ENCODE measurements around the gene POLD4. TPM values are rescaled to one million over a fixed set of nuclear protein-coding genes. Genes with fewer than 3 reads are reported as not detected.

The POLD4 gene
- total RNA-seq, 2 experiments from 2014 or later, result 31.3 to 31.7 TPM

DNA sequence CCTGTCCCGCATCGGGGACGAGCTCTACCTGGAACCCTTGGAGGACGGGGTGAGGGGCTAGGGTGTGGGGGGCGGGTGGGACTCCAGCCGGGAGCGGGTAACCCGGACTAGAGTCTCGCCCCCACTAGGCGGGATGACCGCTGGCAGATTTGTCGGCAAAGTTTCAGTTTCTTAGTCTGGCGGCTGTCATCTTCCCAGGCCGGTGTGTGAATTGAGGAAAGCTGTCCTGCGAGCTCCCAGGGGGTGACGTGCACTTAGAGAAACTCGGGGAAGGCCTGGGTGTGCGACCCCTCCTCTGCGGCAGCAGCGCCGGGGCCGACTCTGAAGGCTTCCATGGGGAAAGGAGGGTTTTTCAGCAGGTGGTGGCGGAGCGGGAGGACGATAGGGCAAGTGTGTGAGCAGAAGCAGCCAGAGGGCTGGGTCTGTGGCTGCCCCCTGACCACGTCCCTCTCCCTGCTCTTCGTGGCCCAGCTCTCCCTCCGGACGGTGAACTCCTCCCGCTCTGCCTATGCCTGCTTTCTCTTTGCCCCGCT is 38.9 kb upstream of the POLD4 start:
- CTCF ChIA-PET, result interaction anchor here (0.9 to 4.0 kb wide), 12 partner anchors 9 to 130 kb away, joined by 3 to 24 read pairs (median 6); partner anchors contain the start of genes POLD4, PPP1CA and TBC1D10C
- POLR2A ChIA-PET, result interaction anchor here (0.5 to 2.4 kb wide), 9 partner anchors 9 to 95 kb away, joined by 3 to 26 read pairs (median 4); partner anchors contain the start of genes PPP1CA, PTPRCAP and TBC1D10C

DNA sequence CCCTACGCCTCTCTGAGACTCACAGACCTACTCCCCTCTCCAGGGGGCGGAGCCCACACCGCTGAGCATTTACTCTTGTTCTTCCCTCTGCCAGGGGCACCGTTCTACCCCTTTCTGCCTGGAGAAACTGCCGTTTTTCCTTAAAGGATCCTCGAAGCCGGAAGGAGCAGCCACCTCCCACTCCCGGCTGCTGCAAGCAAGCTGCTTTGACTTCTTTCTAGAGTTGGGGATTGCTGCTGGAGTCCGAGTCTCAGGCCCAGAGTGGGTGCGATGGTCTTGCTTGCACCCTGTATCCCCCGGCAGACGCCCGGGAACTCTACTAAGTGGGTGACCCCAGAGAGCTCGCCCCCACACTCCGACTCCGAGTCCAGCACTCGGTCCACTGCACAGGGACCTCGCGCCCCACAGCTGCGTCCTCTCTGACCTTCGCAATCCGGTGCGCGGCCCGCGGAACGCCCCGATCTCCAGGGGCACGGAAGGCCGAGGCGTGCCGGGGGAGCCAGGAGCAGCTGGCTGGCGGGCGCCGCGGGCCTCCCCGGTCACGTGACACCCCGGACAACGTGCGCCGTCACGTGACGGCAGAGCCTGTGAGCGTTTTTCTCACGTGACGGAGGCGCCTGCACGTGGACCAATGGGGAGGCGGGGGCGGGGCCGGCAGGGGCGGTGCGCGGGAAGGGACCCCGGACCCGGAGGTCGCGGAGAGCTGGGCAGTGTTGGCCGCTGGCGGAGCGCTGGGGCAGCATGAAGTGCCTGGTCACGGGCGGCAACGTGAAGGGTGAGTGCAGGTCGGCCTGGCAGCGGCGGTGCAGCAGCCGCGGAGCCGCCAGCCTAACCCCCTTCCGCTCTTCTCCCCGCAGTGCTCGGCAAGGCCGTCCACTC is 38.2 kb upstream of the POLD4 start, which contains the start of gene RAD9A:
Gene RAD9A, plus strand, starts transcription at position 683 of the 879 bp plus-strand sequence. Its CDS starts 59 bp downstream, at position 742.
- ChIA-PET POLR2A (interaction anchor here (0.6 to 2.4 kb wide), 8 partner anchors 9 to 96 kb away, joined by 3 to 26 read pairs (median 4); partner anchors contain the start of genes PPP1CA, PTPRCAP and TBC1D10C), CTCF (interaction anchor here (0.9 to 4.0 kb wide), 13 partner anchors 10 to 130 kb away, joined by 3 to 24 read pairs (median 7); partner anchors contain the start of genes POLD4, PPP1CA and TBC1D10C)

DNA sequence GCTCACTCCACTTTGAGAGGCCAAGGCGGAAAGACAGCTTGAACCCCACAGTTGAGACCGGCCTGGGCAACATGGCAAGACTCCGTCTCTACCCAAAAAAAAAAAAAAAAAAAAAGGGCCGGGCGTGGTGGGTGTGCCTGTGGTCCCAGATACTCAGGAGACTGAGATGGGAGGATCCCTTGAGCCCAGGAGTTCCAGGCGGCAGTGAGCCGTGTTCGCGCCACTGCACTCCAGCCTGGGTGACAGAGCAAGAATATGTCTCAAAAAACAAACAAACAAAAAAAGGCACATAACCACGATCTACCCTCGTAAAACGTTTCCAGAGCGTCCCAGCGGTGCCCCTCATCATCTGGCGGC is 37.6 kb upstream of the POLD4 start:
- CTCF ChIA-PET, result interaction anchor here (0.6 to 4.0 kb wide), 7 partner anchors 9 to 98 kb away, joined by 3 to 24 read pairs (median 7); partner anchors contain the start of genes POLD4 and PPP1CA
- POLR2A ChIA-PET, result interaction anchor here (0.7 to 2.4 kb wide), 4 partner anchors 10 to 96 kb away, joined by 8 to 26 read pairs (median 11); partner anchors contain the start of gene PPP1CA

DNA sequence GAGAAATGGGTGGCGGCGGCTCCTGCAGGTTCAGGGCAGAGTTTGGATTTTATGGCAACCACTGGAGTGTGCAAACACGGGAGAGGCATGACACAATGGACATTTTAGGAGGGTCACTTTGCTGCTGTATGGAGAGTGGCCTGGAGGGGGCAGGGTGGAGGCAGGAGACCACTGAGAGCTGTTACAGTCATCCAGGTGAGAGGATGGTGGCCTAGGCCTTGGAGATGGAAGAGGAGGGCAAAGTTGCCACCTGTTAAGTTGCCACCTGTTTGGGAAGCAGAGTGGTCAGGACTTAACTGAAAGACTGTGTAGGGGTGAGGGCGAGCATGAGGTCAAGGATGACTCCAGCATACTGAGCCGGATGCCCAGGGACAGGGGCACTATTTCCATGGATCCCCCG is 36.1 kb upstream of the POLD4 start:
- ChIA-PET CTCF (interaction anchor here (1.0 to 4.0 kb wide), 10 partner anchors 9 to 72 kb away, joined by 3 to 24 read pairs (median 5); partner anchors contain the start of genes POLD4, PPP1CA, PTPRCAP and TBC1D10C), POLR2A (no interaction called here)

DNA sequence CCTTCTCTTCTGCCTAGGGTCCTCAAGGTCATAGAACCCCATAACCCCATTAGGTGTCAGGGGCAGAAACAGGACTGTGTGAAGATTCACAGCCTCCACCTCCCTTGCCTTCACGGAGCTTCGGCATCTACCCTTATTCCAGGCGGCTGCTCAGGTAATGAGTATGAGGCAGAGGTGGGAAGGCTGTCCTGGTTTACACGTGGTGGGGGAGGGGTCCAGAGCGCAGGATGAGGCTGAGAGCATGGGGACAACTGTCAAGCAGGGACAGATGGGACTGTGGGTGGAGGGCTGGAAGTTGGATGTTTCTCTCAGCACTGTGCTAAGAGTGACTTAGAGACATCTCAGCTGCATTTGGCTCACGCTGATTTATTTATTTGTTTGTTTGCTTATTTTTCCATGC is 34.2 kb upstream of the POLD4 start:
- ChIA-PET POLR2A (no interaction called here), CTCF (interaction anchor here (0.7 to 19.8 kb wide), 5 partner anchors 14 to 89 kb away, joined by 3 to 601 read pairs (median 3); partner anchors contain the start of genes POLD4 and PPP1CA)

DNA sequence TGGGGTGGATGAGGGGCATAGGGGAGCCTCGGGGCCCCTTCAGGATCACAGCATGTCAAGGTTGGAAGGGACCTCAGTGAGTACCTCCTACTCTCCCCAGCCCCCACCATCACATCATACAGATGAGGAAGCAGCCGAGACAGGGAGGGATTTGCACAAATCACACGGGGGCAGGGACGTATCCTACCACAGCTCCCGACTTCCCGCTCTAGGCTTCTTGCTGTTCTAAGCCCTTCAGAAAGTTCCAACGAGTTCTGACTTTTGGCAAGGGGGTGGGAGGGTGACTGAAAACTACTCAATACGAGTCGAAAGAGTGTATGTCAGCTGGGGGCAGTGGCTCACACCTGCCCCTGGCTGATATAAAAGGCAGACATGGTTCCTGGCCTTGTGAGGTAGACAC is 33.7 kb upstream of the POLD4 start:
- POLR2A ChIA-PET, result interaction anchor here (0.7 to 1.0 kb wide), 2 partner anchors 8 to 34 kb away, joined by 3 to 5 read pairs; no protein-coding TSS in a partner anchor

DNA sequence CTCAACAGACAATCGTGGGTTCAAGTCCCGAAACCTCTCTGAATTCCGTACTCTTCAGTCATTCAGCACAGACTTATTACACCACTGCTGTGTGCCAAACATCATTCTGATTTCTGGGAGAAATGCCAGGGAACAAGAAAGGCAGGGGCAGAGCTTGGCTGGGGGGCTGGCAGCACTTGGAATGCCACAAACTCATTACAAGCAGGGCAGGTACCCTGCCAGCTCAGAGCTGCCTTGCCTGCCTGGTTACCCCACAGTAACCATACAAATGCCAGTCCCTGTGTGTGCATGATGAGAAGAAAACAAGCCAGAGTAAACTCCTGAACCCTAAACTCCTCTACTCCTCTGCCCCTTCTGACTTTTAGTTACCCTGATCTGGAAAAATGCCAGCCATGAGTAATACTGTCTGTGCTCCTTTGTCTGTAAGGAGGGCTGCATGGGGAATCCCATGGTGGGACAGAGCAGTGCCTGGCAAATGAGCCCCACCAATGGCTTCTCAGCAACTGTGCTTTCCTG is 31.6 kb upstream of the POLD4 start:
- CTCF ChIA-PET, result interaction anchor here (0.5 to 19.8 kb wide), 5 partner anchors 8 to 195 kb away, joined by 3 to 601 read pairs (median 4); partner anchors contain the start of genes CLCF1 and POLD4
- POLR2A ChIA-PET, result no interaction called here

More for the DNA sequence above, 33.7 kb upstream of the POLD4 start:
- CTCF ChIA-PET, result interaction anchor here (0.7 to 19.8 kb wide), 7 partner anchors 13 to 89 kb away, joined by 3 to 601 read pairs (median 3); partner anchors contain the start of genes CLCF1, POLD4 and PPP1CA

DNA sequence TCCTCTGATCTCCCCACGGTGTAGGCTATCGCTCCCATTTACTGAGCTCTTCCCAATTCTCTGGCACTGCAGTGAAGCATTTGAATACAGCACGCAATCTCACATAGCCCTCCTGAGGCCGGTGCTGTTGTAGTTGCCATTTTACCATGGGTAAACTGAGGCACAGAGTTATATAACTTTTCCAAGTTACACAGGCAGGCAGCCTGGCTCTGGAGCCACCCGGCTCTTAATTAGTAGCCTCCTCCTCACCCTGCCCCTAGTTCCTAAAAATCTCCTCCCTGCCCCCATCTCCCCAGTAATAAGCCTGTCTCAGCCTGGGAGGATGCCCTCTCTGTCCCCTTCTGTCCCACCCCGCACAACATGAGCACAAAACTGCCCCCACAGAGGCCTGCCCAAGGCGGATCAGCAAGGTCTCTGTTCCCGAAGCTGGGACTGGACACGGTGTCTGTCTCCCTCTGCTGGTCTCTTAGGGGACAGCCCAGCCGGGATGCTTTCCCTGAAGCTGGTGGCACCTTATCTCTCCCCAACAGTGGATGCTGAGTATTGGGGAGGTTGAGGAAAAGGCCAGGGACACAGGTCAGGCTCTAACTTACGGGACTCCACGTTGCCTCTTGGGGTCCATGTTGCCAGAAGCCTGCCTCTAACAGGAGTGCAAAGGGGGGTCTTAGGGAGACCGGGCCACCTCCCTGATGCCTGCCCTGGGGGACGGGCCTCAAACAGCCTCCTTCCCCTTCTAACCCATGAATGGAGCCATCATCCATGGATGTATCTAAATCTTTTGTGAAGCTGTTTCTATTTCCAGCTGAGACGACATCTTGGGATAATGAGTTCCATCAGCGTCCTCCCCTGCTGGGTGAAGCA is 29.2 kb upstream of the POLD4 start:
- ChIA-PET POLR2A (interaction anchor here (0.7 to 1.6 kb wide), 3 partner anchors 27 to 31 kb away, joined by 3 to 5 read pairs (median 4); partner anchors contain the start of gene POLD4), CTCF (interaction anchor here (0.6 to 19.8 kb wide), 33 partner anchors 9 to 159 kb away, joined by 3 to 601 read pairs (median 4); partner anchors contain the start of genes CLCF1, GRK2, POLD4 and PPP1CA)

DNA sequence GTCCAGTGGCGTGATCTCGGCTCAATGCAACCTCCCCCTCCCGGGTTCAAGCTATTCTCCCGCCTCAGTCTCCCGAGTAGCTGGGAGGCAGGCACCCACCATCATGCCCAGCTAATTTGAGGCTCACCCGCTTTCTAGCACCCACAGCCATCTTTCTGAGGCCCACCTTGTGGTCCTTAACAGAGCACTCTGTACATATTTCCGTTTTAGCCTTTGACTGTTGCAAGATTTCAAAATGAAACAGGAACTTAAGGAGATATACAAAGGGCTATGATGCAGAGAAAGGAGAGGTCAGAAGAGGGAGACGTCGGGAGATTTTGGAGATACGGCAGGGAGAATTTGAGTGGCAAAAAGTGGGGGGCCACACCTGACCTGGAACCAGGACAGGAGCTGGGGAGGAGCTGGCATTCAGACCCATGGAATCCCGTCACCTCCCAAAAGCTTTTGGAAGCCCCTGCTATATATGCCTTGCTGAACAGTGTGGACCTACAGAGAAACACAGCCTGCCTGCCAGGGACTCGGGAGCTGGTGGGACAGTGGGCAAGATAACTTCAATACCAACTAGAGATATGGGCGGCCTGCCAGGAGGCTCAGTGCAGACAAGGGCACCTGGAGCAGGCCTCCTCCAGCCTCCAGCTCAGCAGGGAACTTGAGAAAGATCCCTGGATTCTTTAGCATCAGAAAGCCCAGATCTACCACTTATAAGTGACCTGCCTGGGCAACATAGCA is 28.1 kb upstream of the POLD4 start:
- CTCF ChIA-PET, result interaction anchor here (1.1 to 19.8 kb wide), 15 partner anchors 8 to 142 kb away, joined by 3 to 601 read pairs (median 7); partner anchors contain the start of genes CLCF1, POLD4, PPP1CA and RAD9A
- POLR2A ChIA-PET, result interaction anchor here (1.5 to 1.6 kb wide), 2 partner anchors 26 to 28 kb away, joined by 4 to 5 read pairs; partner anchors contain the start of gene POLD4

DNA sequence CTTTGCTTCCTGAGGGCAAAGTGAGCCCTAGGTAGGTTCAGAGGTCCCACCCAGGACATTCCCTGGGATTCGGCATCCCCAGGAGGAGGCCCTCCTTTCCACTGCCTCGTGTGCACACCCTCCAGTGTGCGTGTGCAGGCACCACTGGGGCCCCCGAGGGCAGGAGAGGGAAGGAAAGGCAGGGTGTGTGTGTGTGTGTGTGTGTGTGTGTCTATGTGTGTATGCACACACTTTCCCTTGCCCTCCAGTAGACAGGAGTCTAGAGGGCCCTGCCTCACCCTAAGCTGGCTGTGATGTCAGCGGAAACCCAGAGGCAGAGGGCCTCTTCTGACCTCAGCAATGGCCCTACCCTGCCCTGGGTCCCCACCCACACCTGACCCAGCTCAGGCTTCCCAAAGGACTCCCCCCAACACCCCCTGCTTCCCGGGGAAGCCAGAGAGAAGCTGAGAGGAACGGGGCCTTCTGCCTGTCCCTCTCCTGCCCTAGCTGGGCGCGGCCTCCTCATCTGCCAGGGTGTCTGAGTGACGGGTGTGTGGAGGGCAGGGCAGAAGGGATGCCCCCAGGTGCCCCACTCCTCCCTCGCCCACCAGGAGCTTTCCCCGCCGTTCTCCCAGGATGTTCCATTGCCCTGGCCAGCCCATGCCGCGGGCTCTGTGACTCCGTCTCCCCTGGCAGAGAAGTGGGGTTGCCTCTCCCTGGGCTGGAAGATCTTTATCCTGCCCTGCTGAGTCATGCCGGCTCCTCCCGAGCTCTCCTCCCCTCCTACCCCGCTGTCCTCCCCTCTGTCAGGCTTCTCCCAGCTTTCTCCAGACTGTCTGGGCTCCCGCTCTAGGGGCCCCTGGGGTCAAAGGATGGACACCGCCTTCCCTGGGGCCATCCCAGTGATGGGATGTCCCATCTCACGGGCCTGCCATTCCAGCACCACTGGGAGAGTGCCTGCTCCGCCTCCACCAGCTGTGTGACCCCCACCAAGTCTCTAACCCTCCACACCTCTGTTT is 26.0 kb upstream of the POLD4 start:
- CTCF ChIA-PET, result interaction anchor here (0.8 to 19.8 kb wide), 3 partner anchors 9 to 21 kb away, joined by 3 to 601 read pairs (median 4); partner anchors contain the start of gene POLD4
- POLR2A ChIA-PET, result no interaction called here

DNA sequence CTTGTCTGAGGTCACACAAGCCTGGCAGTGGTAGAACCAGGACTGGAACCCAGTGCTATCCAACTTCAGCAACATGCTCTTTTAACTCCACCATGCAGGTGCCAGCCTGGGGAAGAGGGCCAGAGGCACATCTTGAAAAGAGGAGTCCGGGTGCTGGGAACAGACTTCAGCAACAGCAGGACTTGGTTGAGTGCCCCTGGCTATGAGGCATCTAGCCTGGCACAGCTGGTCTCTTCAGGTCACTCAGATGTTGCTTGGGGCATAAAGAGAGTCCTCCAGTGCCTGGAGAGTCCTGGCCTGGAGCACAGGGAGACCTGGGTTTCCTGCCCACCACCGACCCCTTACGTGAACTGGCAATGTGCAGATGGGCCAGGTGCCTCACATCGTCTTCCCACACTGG is 25.2 kb upstream of the POLD4 start:
- CTCF ChIA-PET, result interaction anchor here (2.1 to 19.8 kb wide), 2 partner anchors 20 to 34 kb away, joined by 6 to 601 read pairs; partner anchors contain the start of gene POLD4
- POLR2A ChIA-PET, result no interaction called here

DNA sequence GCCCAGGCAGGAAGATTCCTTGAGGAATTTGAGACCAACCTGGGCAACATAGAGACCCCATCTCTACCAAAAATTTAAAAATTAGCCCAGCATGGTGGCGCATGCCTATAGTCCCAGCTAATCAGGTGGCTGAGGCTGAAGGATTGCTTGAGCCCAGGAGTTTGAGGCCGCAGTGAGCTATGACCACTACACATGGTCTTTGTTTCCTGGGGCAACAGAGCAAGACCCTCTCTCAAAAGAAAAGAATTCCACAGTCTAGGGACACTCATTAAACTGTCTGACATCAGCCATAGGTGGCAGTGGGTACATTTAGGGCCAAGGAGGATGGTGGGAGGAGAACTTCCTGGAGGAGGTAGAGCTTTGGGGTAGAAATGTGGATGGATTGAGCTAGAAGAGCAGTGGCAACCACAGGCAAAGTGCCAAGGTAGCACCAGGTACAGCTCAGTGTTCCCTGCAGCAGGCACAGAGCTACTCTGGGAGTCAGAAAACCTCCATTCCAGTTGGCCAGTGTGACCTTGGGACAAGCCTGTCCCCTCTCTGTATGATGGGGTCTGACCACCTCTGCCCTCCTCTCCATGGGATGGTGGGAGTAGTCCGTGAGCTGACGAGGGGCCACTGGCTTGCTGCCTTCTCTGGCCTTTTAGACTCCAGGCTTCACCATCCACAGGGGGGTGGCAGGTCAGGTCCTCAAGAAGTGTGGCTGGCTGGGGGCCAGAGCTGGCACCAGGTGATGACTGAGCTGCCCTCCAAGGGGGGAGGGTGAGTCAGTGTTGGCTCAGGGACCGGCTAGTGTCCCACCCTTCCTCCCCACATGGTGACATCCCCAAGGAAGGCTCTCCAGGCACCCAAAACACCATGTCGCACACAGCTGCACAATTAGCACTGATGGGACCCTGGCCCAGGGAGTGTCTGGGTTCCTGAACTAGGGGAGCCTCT is 23.8 kb upstream of the POLD4 start:
- CTCF ChIA-PET, result interaction anchor here (0.6 to 19.8 kb wide), 6 partner anchors 8 to 60 kb away, joined by 3 to 601 read pairs (median 5); partner anchors contain the start of gene POLD4

DNA sequence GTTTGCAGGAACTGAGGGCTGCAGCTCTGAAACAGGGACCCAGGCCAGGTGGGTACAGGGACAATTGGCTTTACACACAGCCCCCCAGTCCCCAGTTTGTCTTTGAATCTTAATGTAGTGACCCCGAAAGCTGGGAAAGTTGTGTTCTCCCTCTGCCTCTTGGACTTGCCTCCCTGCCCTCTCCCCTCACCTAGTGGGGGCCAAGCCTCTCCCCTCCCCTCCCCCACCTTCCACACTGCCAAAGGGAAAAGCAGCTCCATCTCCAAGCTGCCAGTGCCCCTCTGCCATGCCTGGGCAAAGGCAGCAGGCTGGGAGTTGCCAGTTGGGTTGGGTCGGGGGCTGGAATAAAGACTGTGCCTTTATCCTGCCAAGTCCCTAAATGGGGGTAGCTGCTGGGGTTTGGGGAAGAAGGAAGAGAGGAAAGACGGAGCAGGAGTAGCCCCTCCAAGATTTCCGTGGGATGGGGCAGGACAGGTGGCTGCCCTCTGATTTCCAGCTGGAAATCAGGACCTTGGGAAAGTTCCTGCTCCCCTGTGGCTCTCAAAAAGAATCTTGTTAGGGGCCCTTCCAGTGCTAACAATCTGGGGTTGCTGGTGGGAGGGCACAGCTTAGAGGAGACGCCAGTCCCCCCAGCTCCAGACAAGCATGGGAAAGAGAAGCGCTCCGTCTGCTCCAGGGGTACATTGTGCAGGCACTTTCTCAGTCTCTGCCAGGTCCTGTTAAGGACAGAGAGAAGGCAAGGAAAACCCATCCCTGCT is 22.9 kb upstream of the POLD4 start:
- CTCF ChIA-PET, result interaction anchor here (1.0 to 19.8 kb wide), 5 partner anchors 10 to 59 kb away, joined by 4 to 601 read pairs (median 6); partner anchors contain the start of gene POLD4
- POLR2A ChIA-PET, result interaction anchor here (0.8 to 1.1 kb wide), 2 partner anchors 21 to 23 kb away, joined by 3 to 6 read pairs; partner anchors contain the start of gene POLD4

More for the DNA sequence above, 23.8 kb upstream of the POLD4 start:
- POLR2A ChIA-PET, result interaction anchor here (0.6 to 1.1 kb wide), 4 partner anchors 9 to 33 kb away, joined by 3 to 7 read pairs (median 4); partner anchors contain the start of gene POLD4
